ENCODE measurements around the gene PNMA3.

Gene PNMA3

GRCh38 chrX:153074935-153075334, 18.7 kb downstream of the PNMA3 start:
- CTCF ChIA-PET: no interaction called here
- no peak overlapping the region for H3K4me3 ChIP-seq (ENCODE audit: low read depth, low read length)
- POLR2A ChIA-PET: no interaction called here
- H3K4me1 ChIP-seq (ENCODE audit: control insufficient read depth, insufficient read depth, low read length): no peaks in the 10 kb centered on the region
- H3K36me3 ChIP-seq (ENCODE audit: control insufficient read depth in 2 of 2, insufficient read depth in 1 of 2, low read length in 2 of 2): no peaks in the 10 kb centered on the region
- TF ChIP-seq ZNF37A (tag by site-specific recombination; IDR thresholded peaks at IDR 0.05) (no peak), PATZ1 (tag by site-specific recombination; IDR thresholded peaks at IDR 0.05) (no peak), ZNF561 (tag by site-specific recombination; IDR thresholded peaks at IDR 0.05; ENCODE audit: borderline replicate concordance) (no peak), ZNF394 (tag by site-specific recombination; IDR thresholded peaks at IDR 0.05; ENCODE audit: borderline replicate concordance) (no peak), GFI1B (tag by site-specific recombination; IDR thresholded peaks at IDR 0.05) (no peak), ZNF2 (tag by site-specific recombination; IDR thresholded peaks at IDR 0.05) (no peak), ZNF677 (tag by site-specific recombination; IDR thresholded peaks at IDR 0.05) (no peak), ZNF148 (tag by site-specific recombination; IDR thresholded peaks at IDR 0.05; ENCODE audit: borderline replicate concordance) (no peak), TRIM28 (IDR thresholded peaks at IDR 0.05; ENCODE audit: borderline replicate concordance, low read length) (no peak), ZNF768 (tag by site-specific recombination; IDR thresholded peaks at IDR 0.05) (no peak), MEIS1 (CRISPR knock-in tag; IDR thresholded peaks at IDR 0.05; ENCODE audit: borderline replicate concordance) (no peak), ZNF311 (tag by site-specific recombination; IDR thresholded peaks at IDR 0.05; ENCODE audit: borderline replicate concordance) (no peak), SCRT2 (tag by site-specific recombination; IDR thresholded peaks at IDR 0.05) (no peak), ZNF341 (tag by site-specific recombination; IDR thresholded peaks at IDR 0.05; ENCODE audit: low read depth) (no peak), ZSCAN18 (tag by site-specific recombination; IDR thresholded peaks at IDR 0.05) (no peak), ZBTB49 (tag by site-specific recombination; IDR thresholded peaks at IDR 0.05; ENCODE audit: low read depth) (no peak), PRDM10 (tag by site-specific recombination; IDR thresholded peaks at IDR 0.05) (no peak), GLI4 (tag by site-specific recombination; IDR thresholded peaks at IDR 0.05) (no peak), ZNF518A (tag by site-specific recombination; conservative IDR thresholded peaks at IDR 0.05; ENCODE audit: low read depth) (no peak)
- no peak overlapping the region for H3K27ac ChIP-seq (ENCODE audit: extremely low read depth, low read depth, low read length)
- H3K9me3 ChIP-seq (ENCODE audit: control insufficient read depth, insufficient read depth, low read depth, low read length): no peaks in the 10 kb centered on the region

All from HEK293 (cell line).